ENCODE results near the gene ZCCHC3. TPM values are rescaled to one million over a fixed set of nuclear protein-coding genes. Genes with fewer than 3 reads are reported as not detected.
A peak's percentile ranks its signal among the peaks of the same experiment; 100 is the strongest.

ZCCHC3 gene
- total and polyA plus RNA-seq, 8 donors: 6.2 to 59.1 (median 13.4) TPM

- H3K4me3 ChIP-seq: peak overlapping the region in 1 of 4 donors; percentile 65
- no peak overlapping the region for H3K27ac ChIP-seq
- 66 to 95% (median 76%) methylated on average over 3 of the region's 3 CpGs for WGBS, 5 donors
These were observed 8.2 kb upstream of the ZCCHC3 start for GRCh38 chr20:288956-289692.

GRCh38 chr20:289693-290083 lies 7.7 kb upstream of the ZCCHC3 start:
- Histone ChIP-seq H3K36me3 (no peaks in the 10 kb centered on the region), H3K27ac (peak overlapping the region; percentile 83 to 88 (median 85)), H3K4me3 (peak overlapping the region; percentile 61 to 73 (median 64)), H3K9me3 (no peaks in the 10 kb centered on the region), H3K27me3 (no peaks in the 10 kb centered on the region), H3K4me1 (peaks cover 15 to 23% (median 19%) of the 10 kb centered on the region in 4 donors)
- no peak for TF ChIP-seq POLR2A (IDR thresholded peaks at IDR 0.05)
- intact Hi-C loops (cut with DNase I; ENCODE audit: low total_unique reads): no loop called here
- no peak for DNase-seq
- 39 to 46% (median 41%) methylated on average over 2 of the region's 2 CpGs for WGBS, 5 donors

More at GRCh38 chr20:288956-289692, 8.2 kb upstream of the ZCCHC3 start:
- Histone ChIP-seq H3K9me3 (no peaks in the 10 kb centered on the region), H3K27me3 (no peaks in the 10 kb centered on the region), H3K4me1 (peaks cover 15 to 23% (median 19%) of the 10 kb centered on the region in 4 donors), H3K36me3 (no peaks in the 10 kb centered on the region)
- DNase-seq: peak in 1 of 2 donors; percentile 48
- TF ChIP-seq POLR2AphosphoS5 (IDR thresholded peaks at IDR 0.05) (no peak), EP300 (IDR thresholded peaks at IDR 0.05) (no peak)
- intact Hi-C loops (cut with DNase I; ENCODE audit: low total_unique reads): no loop called here

GRCh38 chr20:290084-290831 lies 7.1 kb upstream of the ZCCHC3 start, which contains the start of gene C20orf96:
TSS of gene C20orf96 (minus strand) at chr20:290750. CDS start at chr20:290610, 140 bp downstream.
- peaks cover 15 to 23% (median 19%) of the 10 kb centered on the region in 4 donors for H3K4me1 ChIP-seq
- H3K4me3 ChIP-seq: peak within 1 kb of the TSS; percentile 61 to 73 (median 64)
- intact Hi-C loops (cut with DNase I; ENCODE audit: low total_unique reads): no loop called here
- peak within 1 kb of the TSS; percentile 83 to 88 (median 85) for H3K27ac ChIP-seq
- DNase-seq: peak; percentile 92 to 97
- H3K36me3 ChIP-seq: no peaks in the 10 kb centered on the region
- 0 to 1% (median 1%) methylated on average over 41 to 43 of the region's 43 CpGs for WGBS, 5 donors
- TF ChIP-seq POLR2A (IDR thresholded peaks at IDR 0.05) (no peak), POLR2AphosphoS5 (IDR thresholded peaks at IDR 0.05) (no peak), CTCF (IDR thresholded peaks at IDR 0.05) (peak in 3 of 7 experiments; percentile 21 to 49 (median 35)), EP300 (IDR thresholded peaks at IDR 0.05) (no peak)
- H3K9me3 ChIP-seq: no peaks in the 10 kb centered on the region
- no peaks in the 10 kb centered on the region for H3K27me3 ChIP-seq

GRCh38 chr20:294602-295001 lies 2.8 kb upstream of the ZCCHC3 start:
- peaks cover 26 to 42% (median 37%) of the 10 kb centered on the region in 4 donors for H3K4me1 ChIP-seq
- no peak overlapping the region for H3K27ac ChIP-seq
- TF ChIP-seq EP300 (IDR thresholded peaks at IDR 0.05) (no peak), POLR2AphosphoS5 (IDR thresholded peaks at IDR 0.05) (no peak), POLR2A (IDR thresholded peaks at IDR 0.05) (no peak), CTCF (IDR thresholded peaks at IDR 0.05) (no peak)
- WGBS, 5 donors: 88 to 96% (median 91%) methylated on average over 5 of the region's 5 CpGs
- DNase-seq: no peak
- no peaks in the 10 kb centered on the region for H3K9me3 ChIP-seq
- no peak overlapping the region for H3K4me3 ChIP-seq
- intact Hi-C loops (cut with DNase I; ENCODE audit: low total_unique reads): no loop called here
- no peaks in the 10 kb centered on the region for H3K27me3 ChIP-seq
- no peaks in the 10 kb centered on the region for H3K36me3 ChIP-seq

GRCh38 chr20:295804-296203 lies 1.6 kb upstream of the ZCCHC3 start:
- H3K27me3 ChIP-seq: no peaks in the 10 kb centered on the region
- H3K4me3 ChIP-seq: no peak overlapping the region
- no peaks in the 10 kb centered on the region for H3K36me3 ChIP-seq
- DNase-seq: no peak
- intact Hi-C loops (cut with DNase I; ENCODE audit: low total_unique reads): no loop called here
- 71 to 79% (median 74%) methylated on average over 4 of the region's 4 CpGs for WGBS, 5 donors
- TF ChIP-seq EP300 (IDR thresholded peaks at IDR 0.05): no peak
- TF ChIP-seq POLR2AphosphoS5 (IDR thresholded peaks at IDR 0.05): no peak
- no peak for TF ChIP-seq POLR2A (IDR thresholded peaks at IDR 0.05)
- TF ChIP-seq CTCF (IDR thresholded peaks at IDR 0.05): no peak
- H3K4me1 ChIP-seq: peaks cover 28 to 46% (median 42%) of the 10 kb centered on the region in 4 donors
- no peak overlapping the region for H3K27ac ChIP-seq
- H3K9me3 ChIP-seq: no peaks in the 10 kb centered on the region

Data from stomach (tissue), 9 donors.